Measurements from ENCODE around the gene ST6GALNAC2. TPM values are rescaled to one million over a fixed set of nuclear protein-coding genes. Genes with fewer than 3 reads are reported as not detected.
"Not testable (repeated sequence)": the region's sequence is repeated elsewhere in the genome, so short reads cannot be mapped to it uniquely, and the experiment has no call there.

The ST6GALNAC2 gene
- total and polyA plus RNA-seq, 5 donors from 2014 or later: 0.08 to 0.39 (median 0.13) TPM; not detected in 2

DNA sequence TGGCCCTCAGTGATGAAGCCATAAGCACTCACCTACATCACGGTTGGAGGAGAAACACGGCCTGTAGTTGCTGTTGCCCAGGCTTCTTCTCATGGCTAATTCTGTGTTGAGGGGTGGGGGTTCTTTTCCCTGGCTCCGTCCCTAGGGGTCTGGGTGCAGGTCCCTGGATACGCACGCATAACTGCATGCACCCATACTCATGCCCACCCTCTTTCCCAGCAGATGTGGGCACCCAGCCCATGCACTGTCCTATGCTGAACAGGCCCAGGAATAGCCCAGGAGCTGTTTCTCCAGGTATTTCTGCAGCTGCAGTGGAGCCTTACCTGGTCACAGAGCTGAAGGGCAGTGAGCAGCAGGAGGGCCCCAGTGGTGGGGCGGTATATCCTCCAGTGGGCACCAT lies 39.8 kb upstream of the ST6GALNAC2 start:
- Mint-ChIP-seq H3K36me3 (no peaks in the 10 kb centered on the region), H3K4me3 (no peak overlapping the region), H3K27ac (no peak overlapping the region), H3K27me3 (peaks cover 9% of the 10 kb centered on the region), H3K9me3 (no peaks in the 10 kb centered on the region), H3K4me1 (peaks cover 0 to 4% (median 4%) of the 10 kb centered on the region in 4 donors)
- DNase-seq (no peak), ATAC-seq (ENCODE audit: low read depth in 2 of 2) (no peak)
- Histone ChIP-seq H3K9me3 (ENCODE audit: control insufficient read depth in 2 of 2, low read length in 2 of 2) (no peaks in the 10 kb centered on the region), H3K27me3 (ENCODE audit: control insufficient read depth, insufficient read depth, low read length) (peaks cover 4% of the 10 kb centered on the region), H3K4me1 (ENCODE audit: control insufficient read depth, insufficient read depth, low read length, poor library complexity, severe bottlenecking) (peaks cover 3% of the 10 kb centered on the region), H3K36me3 (ENCODE audit: control insufficient read depth, insufficient read depth, low read length) (no peaks in the 10 kb centered on the region), H3K4me3 (ENCODE audit: low read depth, low read length) (no peak overlapping the region), H3K27ac (ENCODE audit: insufficient read depth, low read length, poor library complexity, severe bottlenecking) (no peak overlapping the region)

DNA sequence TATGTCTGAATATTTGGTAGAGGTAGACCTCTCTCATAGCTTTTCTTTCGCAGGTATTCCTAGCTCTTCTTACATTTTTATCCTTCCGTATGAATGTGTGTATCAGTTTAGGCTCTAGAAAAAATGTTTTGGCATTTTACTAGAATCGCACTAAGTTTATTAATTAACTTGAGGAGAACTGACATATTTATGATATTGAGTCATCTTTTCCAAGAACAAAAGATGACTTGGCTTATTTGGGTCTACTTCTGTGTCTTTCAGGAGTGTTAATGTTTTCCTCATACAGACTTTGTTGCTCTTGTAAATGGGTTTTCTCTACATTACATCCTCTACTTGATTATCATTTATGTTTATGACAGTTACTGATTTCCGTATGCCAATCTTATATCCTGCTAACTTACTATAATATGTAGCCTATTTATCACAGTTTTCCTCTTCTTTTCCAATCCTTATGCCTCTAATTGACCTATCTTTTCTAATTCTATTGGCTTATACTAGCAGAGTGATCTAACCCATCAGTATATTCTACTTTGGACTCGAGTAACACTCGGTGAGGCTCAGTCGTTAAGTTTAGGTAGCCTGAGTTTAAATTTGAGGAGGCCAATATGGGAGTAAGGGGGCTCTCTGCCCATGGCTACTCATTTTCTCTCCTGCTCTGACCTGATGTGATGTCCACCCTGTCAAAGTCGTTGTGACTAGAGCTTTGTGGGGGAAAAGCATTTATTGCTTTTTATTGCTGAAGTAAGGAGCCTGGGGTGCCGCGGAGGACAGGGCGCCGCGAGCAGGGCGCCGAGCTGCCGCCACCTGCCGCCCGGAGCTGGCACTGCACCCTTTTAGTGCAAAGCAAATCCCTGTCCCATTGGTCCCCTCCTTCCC lies 37.8 kb upstream of the ST6GALNAC2 start:
- H3K4me3 ChIP-seq (ENCODE audit: low read depth, low read length): no peak overlapping the region
- DNase-seq (peak; percentile 52 to 74 (median 66)), ATAC-seq (ENCODE audit: low read depth in 2 of 2) (peak; percentile 73 to 83)
- Mint-ChIP-seq H3K27me3 (peaks cover 9% of the 10 kb centered on the region), H3K4me1 (peaks cover 0 to 4% (median 4%) of the 10 kb centered on the region in 4 donors), H3K9me3 (no peaks in the 10 kb centered on the region), H3K27ac (peak overlapping the region in 1 of 3 donors; percentile 60), H3K36me3 (no peaks in the 10 kb centered on the region), H3K4me3 (no peak overlapping the region)
- H3K27ac ChIP-seq (ENCODE audit: insufficient read depth, low read length, poor library complexity, severe bottlenecking): no peak overlapping the region
- peaks cover 3% of the 10 kb centered on the region for H3K4me1 ChIP-seq (ENCODE audit: control insufficient read depth, insufficient read depth, low read length, poor library complexity, severe bottlenecking)
- no peaks in the 10 kb centered on the region for H3K36me3 ChIP-seq (ENCODE audit: control insufficient read depth, insufficient read depth, low read length)
- H3K27me3 ChIP-seq (ENCODE audit: control insufficient read depth, insufficient read depth, low read length): peaks cover 4% of the 10 kb centered on the region
- no peaks in the 10 kb centered on the region for H3K9me3 ChIP-seq (ENCODE audit: control insufficient read depth in 2 of 2, low read length in 2 of 2)

DNA sequence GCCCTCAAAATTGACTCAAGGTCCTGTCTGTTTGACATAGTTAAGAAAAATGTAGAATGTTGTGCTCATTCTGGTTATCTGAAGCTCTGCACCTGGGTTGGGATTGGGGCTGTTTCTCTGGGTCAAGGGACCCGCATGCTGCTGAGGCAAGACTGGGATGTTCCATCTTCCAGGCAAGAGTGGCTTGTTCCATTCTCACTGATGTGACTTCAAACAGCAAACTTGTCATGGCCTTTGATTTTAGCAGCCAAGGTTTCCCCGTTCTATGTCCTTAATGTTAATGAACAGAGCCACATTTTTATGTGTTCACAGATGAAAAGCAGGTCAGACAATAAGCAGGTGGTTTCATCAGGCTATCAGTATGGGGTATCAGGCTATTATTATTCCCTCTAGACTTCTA lies 32.2 kb upstream of the ST6GALNAC2 start:
- no peak overlapping the region for H3K27ac Mint-ChIP-seq
- H3K36me3 ChIP-seq (ENCODE audit: control insufficient read depth, insufficient read depth, low read length): no peaks in the 10 kb centered on the region
- H3K27me3 ChIP-seq (ENCODE audit: control insufficient read depth, insufficient read depth, low read length): no peaks in the 10 kb centered on the region
- H3K27me3 Mint-ChIP-seq: peaks cover 6% of the 10 kb centered on the region
- no peaks in the 10 kb centered on the region for H3K4me1 ChIP-seq (ENCODE audit: control insufficient read depth, insufficient read depth, low read length, poor library complexity, severe bottlenecking)
- peaks cover 0 to 6% (median 0%) of the 10 kb centered on the region in 4 donors for H3K4me1 Mint-ChIP-seq
- no peaks in the 10 kb centered on the region for H3K36me3 Mint-ChIP-seq
- no peak overlapping the region for H3K4me3 Mint-ChIP-seq
- no peaks in the 10 kb centered on the region for H3K9me3 Mint-ChIP-seq
- no peak overlapping the region for H3K27ac ChIP-seq (ENCODE audit: insufficient read depth, low read length, poor library complexity, severe bottlenecking)
- ATAC-seq (ENCODE audit: low read depth in 2 of 2) (no peak), DNase-seq (no peak)
- no peak overlapping the region for H3K4me3 ChIP-seq (ENCODE audit: low read depth, low read length)
- H3K9me3 ChIP-seq (ENCODE audit: control insufficient read depth in 2 of 2, low read length in 2 of 2): no peaks in the 10 kb centered on the region

DNA sequence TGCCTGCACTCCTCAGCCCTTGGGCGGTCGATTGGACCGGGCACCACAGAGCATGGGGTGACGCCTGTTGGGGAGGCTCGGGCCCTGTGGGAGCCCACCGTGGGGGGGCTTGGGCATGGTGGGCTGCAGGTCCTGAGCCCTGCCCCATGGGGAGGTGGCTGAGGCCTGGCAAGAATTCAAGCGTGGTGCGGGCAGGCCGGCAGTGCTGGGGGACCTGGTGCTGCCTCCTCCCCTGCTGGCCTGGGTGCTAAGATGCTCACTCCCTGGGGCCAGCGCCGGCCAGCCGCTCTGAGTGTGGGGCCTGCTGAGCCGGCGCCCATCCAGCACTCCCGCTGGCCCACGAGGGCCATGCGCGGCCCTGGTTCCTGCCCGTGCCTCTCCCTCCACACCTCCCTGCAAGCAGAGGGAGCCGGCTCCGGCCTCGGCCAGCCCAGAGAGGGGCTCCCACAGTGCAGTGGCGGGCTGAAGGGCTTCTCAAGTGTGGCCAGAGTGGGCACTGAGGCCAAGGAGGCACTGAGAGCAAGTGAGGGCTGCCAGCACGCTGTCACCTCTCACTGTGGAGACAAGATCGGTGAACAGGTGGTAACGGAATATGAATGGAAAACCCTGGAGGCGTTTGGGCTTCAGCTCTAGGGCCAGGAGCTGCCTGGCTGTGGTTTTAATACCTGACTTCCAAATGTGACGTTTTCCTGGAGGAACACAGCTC lies 29.4 kb upstream of the ST6GALNAC2 start:
- no peaks in the 10 kb centered on the region for H3K4me1 ChIP-seq (ENCODE audit: control insufficient read depth, insufficient read depth, low read length, poor library complexity, severe bottlenecking)
- H3K9me3 Mint-ChIP-seq: no peaks in the 10 kb centered on the region
- H3K4me3 Mint-ChIP-seq: no peak overlapping the region
- no peaks in the 10 kb centered on the region for H3K36me3 ChIP-seq (ENCODE audit: control insufficient read depth, insufficient read depth, low read length)
- H3K27ac ChIP-seq (ENCODE audit: insufficient read depth, low read length, poor library complexity, severe bottlenecking): no peak overlapping the region
- DNase-seq (no peak), ATAC-seq (ENCODE audit: low read depth in 2 of 2) (no peak)
- H3K27me3 ChIP-seq (ENCODE audit: control insufficient read depth, insufficient read depth, low read length): no peaks in the 10 kb centered on the region
- peaks cover 19% of the 10 kb centered on the region for H3K27me3 Mint-ChIP-seq
- peaks cover 0 to 6% (median 0%) of the 10 kb centered on the region in 4 donors for H3K4me1 Mint-ChIP-seq
- no peaks in the 10 kb centered on the region for H3K9me3 ChIP-seq (ENCODE audit: control insufficient read depth in 2 of 2, low read length in 2 of 2)
- H3K4me3 ChIP-seq (ENCODE audit: low read depth, low read length): no peak overlapping the region
- H3K36me3 Mint-ChIP-seq: no peaks in the 10 kb centered on the region
- H3K27ac Mint-ChIP-seq: no peak overlapping the region

- peaks cover 20% of the 10 kb centered on the region for H3K27me3 Mint-ChIP-seq
- DNase-seq: not testable (repeated sequence)
Measured at GRCh38 chr17:76614064-76614759, 28.6 kb upstream of the ST6GALNAC2 start.

GRCh38 chr17:76612977-76613851 lies 27.6 kb upstream of the ST6GALNAC2 start:
- Mint-ChIP-seq H3K27me3 (peaks cover 20% of the 10 kb centered on the region), H3K4me1 (peaks cover 0 to 6% (median 0%) of the 10 kb centered on the region in 4 donors), H3K27ac (no peak overlapping the region), H3K9me3 (no peaks in the 10 kb centered on the region), H3K4me3 (no peak overlapping the region), H3K36me3 (no peaks in the 10 kb centered on the region)
- no peaks in the 10 kb centered on the region for H3K9me3 ChIP-seq (ENCODE audit: control insufficient read depth in 2 of 2, low read length in 2 of 2)
- DNase-seq (no peak), ATAC-seq (ENCODE audit: low read depth in 2 of 2) (no peak)
- no peaks in the 10 kb centered on the region for H3K27me3 ChIP-seq (ENCODE audit: control insufficient read depth, insufficient read depth, low read length)
- no peaks in the 10 kb centered on the region for H3K36me3 ChIP-seq (ENCODE audit: control insufficient read depth, insufficient read depth, low read length)
- H3K4me1 ChIP-seq (ENCODE audit: control insufficient read depth, insufficient read depth, low read length, poor library complexity, severe bottlenecking): no peaks in the 10 kb centered on the region
- H3K4me3 ChIP-seq (ENCODE audit: low read depth, low read length): no peak overlapping the region
- no peak overlapping the region for H3K27ac ChIP-seq (ENCODE audit: insufficient read depth, low read length, poor library complexity, severe bottlenecking)

More at GRCh38 chr17:76614064-76614759, 28.6 kb upstream of the ST6GALNAC2 start:
- H3K4me1 ChIP-seq (ENCODE audit: control insufficient read depth, insufficient read depth, low read length, poor library complexity, severe bottlenecking); H3K27ac ChIP-seq (ENCODE audit: insufficient read depth, low read length, poor library complexity, severe bottlenecking); H3K4me1 Mint-ChIP-seq; H3K4me3 ChIP-seq (ENCODE audit: low read depth, low read length); H3K9me3 ChIP-seq (ENCODE audit: control insufficient read depth in 2 of 2, low read length in 2 of 2); H3K9me3 Mint-ChIP-seq; ATAC-seq (ENCODE audit: low read depth in 2 of 2); H3K36me3 ChIP-seq (ENCODE audit: control insufficient read depth, insufficient read depth, low read length); H3K27me3 ChIP-seq (ENCODE audit: control insufficient read depth, insufficient read depth, low read length); H3K4me3 Mint-ChIP-seq; H3K36me3 Mint-ChIP-seq: not testable (repeated sequence)
- H3K27ac Mint-ChIP-seq: peak overlapping the region in 1 of 3 donors; percentile 38

DNA sequence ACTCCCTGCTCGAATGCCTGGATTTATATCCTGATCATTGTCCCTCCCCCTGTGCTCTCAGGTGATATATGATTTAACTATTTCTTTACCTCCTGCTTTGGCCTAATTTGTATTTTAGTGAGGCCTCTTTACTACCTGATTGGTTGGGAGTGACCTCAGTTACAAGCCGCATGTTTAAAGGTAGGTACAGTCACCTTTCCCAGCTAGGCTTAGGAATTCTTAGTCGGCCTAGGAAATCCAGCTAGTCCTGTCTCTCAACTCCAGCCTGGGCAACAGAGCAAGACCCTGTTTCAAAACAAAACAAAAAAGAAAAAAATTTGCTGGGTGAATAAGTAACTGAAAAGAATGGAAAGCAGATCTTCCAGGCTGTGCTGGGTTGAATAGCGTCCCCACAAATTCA lies 26.8 kb upstream of the ST6GALNAC2 start:
- DNase-seq: no peak
- Histone ChIP-seq H3K4me3 (ENCODE audit: low read depth, low read length) (no peak overlapping the region), H3K4me1 (ENCODE audit: control insufficient read depth, insufficient read depth, low read length, poor library complexity, severe bottlenecking) (no peaks in the 10 kb centered on the region), H3K9me3 (ENCODE audit: control insufficient read depth in 2 of 2, low read length in 2 of 2) (no peaks in the 10 kb centered on the region), H3K36me3 (ENCODE audit: control insufficient read depth, insufficient read depth, low read length) (no peaks in the 10 kb centered on the region), H3K27me3 (ENCODE audit: control insufficient read depth, insufficient read depth, low read length) (no peaks in the 10 kb centered on the region), H3K27ac (ENCODE audit: insufficient read depth, low read length, poor library complexity, severe bottlenecking) (no peak overlapping the region)
- Mint-ChIP-seq H3K4me1 (peaks cover 0 to 6% (median 0%) of the 10 kb centered on the region in 4 donors), H3K27me3 (peaks cover 15% of the 10 kb centered on the region), H3K27ac (no peak overlapping the region), H3K9me3 (no peaks in the 10 kb centered on the region), H3K36me3 (no peaks in the 10 kb centered on the region), H3K4me3 (no peak overlapping the region)
- ATAC-seq (ENCODE audit: low read depth in 2 of 2): no peak
